C4-2B (cell line): ENCODE data around the gene FZD2.

Experiments
- H3K27ac ChIP-seq: fragments of 450-650 bp; 2 replicates; pipeline ENCODE4 v1.5.1; 2017
- CTCF ChIP-seq: fragments of 450-650 bp; conservative IDR thresholded peaks from 2 replicates; pipeline ENCODE4 v1.5.1; 2017; ENCODE audit warnings: mild to moderate bottlenecking
- ZFX ChIP-seq: fragments of 450-650 bp; IDR thresholded peaks from 2 replicates; pipeline ENCODE4 v1.6.1; 2017

The FZD2 gene

GRCh38 chr17:44604768-44605485 lies 47.6 kb downstream of the FZD2 start:
- H3K27ac ChIP-seq: no peak overlapping the region
- TF ChIP-seq CTCF: no peak
- no peak for TF ChIP-seq ZFX

- no peak overlapping the region for H3K27ac ChIP-seq
- TF ChIP-seq ZFX (no peak), CTCF (no peak)
These were observed 49.4 kb downstream of the FZD2 start for GRCh38 chr17:44606658-44607057.

GRCh38 chr17:44607836-44608690 lies 50.8 kb downstream of the FZD2 start:
- peak overlapping the region; percentile 52 for H3K27ac ChIP-seq
- TF ChIP-seq CTCF (no peak), ZFX (no peak)

GRCh38 chr17:44608727-44609435 lies 51.6 kb downstream of the FZD2 start:
- H3K27ac ChIP-seq: peak overlapping the region; percentile 52

GRCh38 chr17:44610331-44610730 lies 53.0 kb downstream of the FZD2 start:
- no peak overlapping the region for H3K27ac ChIP-seq
- TF ChIP-seq ZFX: no peak
- TF ChIP-seq CTCF: no peak

More at GRCh38 chr17:44608727-44609435, 51.6 kb downstream of the FZD2 start:
- TF ChIP-seq CTCF: no peak
- no peak for TF ChIP-seq ZFX
